ENCODE measurements around the gene UBE2J2. TPM values are rescaled to one million over a fixed set of nuclear protein-coding genes. Genes with fewer than 3 reads are reported as not detected.

UBE2J2 gene
- total RNA-seq, 4 donors from 2014 or later: 31.3 to 42.3 (median 38.3) TPM

- no peak overlapping the region for H3K27ac ChIP-seq
- in situ Hi-C loops (cut with MboI; ENCODE audit: low sequenced_read_pairs in 4 of 4) (no loop called here), intact Hi-C loops (cut with DNase I; ENCODE audit: low total_unique reads) (no loop called here)
- TF ChIP-seq CTCF (IDR thresholded peaks at IDR 0.05 in 4 of 5, conservative IDR thresholded peaks at IDR 0.05 in 1 of 5) (no peak), POLR2A (IDR thresholded peaks at IDR 0.05) (no peak)
- no peak for DNase-seq
- no peaks in the 10 kb centered on the region for H3K27me3 ChIP-seq
- no peaks in the 10 kb centered on the region for H3K9me3 ChIP-seq
- ATAC-seq: no peak
- peaks cover 26 to 28% of the 10 kb centered on the region in 2 donors for H3K4me1 ChIP-seq
- H3K4me3 ChIP-seq: no peak overlapping the region
- H3K36me3 ChIP-seq: no peaks in the 10 kb centered on the region
These were observed 2.2 kb upstream of the UBE2J2 start for GRCh38 chr1:1275836-1276235.

GRCh38 chr1:1274931-1275431 lies 1.3 kb upstream of the UBE2J2 start:
- H3K9me3 ChIP-seq: no peaks in the 10 kb centered on the region
- ATAC-seq: no peak
- peak overlapping the region in 1 of 4 donors; percentile 84 for H3K4me3 ChIP-seq
- intact Hi-C loops (cut with DNase I; ENCODE audit: low total_unique reads): loop anchor here (5.0 kb wide), 1 partner anchor 102 kb away; the partner anchor contains the start of gene AURKAIP1
- DNase-seq: no peak
- no peaks in the 10 kb centered on the region for H3K36me3 ChIP-seq
- peaks cover 34 to 37% of the 10 kb centered on the region in 2 donors for H3K4me1 ChIP-seq
- in situ Hi-C loops (cut with MboI; ENCODE audit: low sequenced_read_pairs in 4 of 4): loop anchor here in 2 of 4 donors (25.0 kb wide), 2 partner anchors 138 to 163 kb away; partner anchors contain the start of gene C1orf159 (in 1 of the 2)
- TF ChIP-seq POLR2A (IDR thresholded peaks at IDR 0.05) (no peak), CTCF (IDR thresholded peaks at IDR 0.05 in 4 of 5, conservative IDR thresholded peaks at IDR 0.05 in 1 of 5) (no peak)
- H3K27ac ChIP-seq: no peak overlapping the region
- no peaks in the 10 kb centered on the region for H3K27me3 ChIP-seq

- ATAC-seq: peak in 1 of 2 donors; percentile 31
- intact Hi-C loops (cut with DNase I; ENCODE audit: low total_unique reads) (loop anchor here (5.0 kb wide), 1 partner anchor 103 kb away; the partner anchor contains the start of gene AURKAIP1), in situ Hi-C loops (cut with MboI; ENCODE audit: low sequenced_read_pairs in 4 of 4) (loop anchor here in 2 of 4 donors (25.0 kb wide), 2 partner anchors 137 to 162 kb away; partner anchors contain the start of gene C1orf159 (in 1 of the 2))
- DNase-seq: no peak
- Histone ChIP-seq H3K36me3 (no peaks in the 10 kb centered on the region), H3K4me3 (peak overlapping the region; percentile 79 to 92 (median 88)), H3K27me3 (no peaks in the 10 kb centered on the region), H3K9me3 (no peaks in the 10 kb centered on the region), H3K4me1 (peaks cover 34 to 43% of the 10 kb centered on the region in 2 donors), H3K27ac (peak overlapping the region; percentile 83 to 93 (median 90))
- TF ChIP-seq POLR2A (IDR thresholded peaks at IDR 0.05) (no peak), CTCF (IDR thresholded peaks at IDR 0.05 in 4 of 5, conservative IDR thresholded peaks at IDR 0.05 in 1 of 5) (no peak)
These were observed 761 bp upstream of the UBE2J2 start for GRCh38 chr1:1274299-1274930.

GRCh38 chr1:1273209-1273511 lies 494 bp downstream of the UBE2J2 start:
- peaks cover 0 to 2% of the 10 kb centered on the region in 2 donors for H3K36me3 ChIP-seq
- no peak for TF ChIP-seq POLR2A (IDR thresholded peaks at IDR 0.05)
- no peak for TF ChIP-seq CTCF (IDR thresholded peaks at IDR 0.05 in 4 of 5, conservative IDR thresholded peaks at IDR 0.05 in 1 of 5)
- H3K27me3 ChIP-seq: no peaks in the 10 kb centered on the region
- no peaks in the 10 kb centered on the region for H3K9me3 ChIP-seq
- intact Hi-C loops (cut with DNase I; ENCODE audit: low total_unique reads): loop anchor here (1.0 to 5.0 kb wide), 5 partner anchors 34 to 157 kb away; partner anchors contain the start of genes ACAP3, AURKAIP1, B3GALT6 and C1orf159
- in situ Hi-C loops (cut with MboI; ENCODE audit: low sequenced_read_pairs in 4 of 4): loop anchor here in 2 of 4 donors (25.0 kb wide), 2 partner anchors 136 to 161 kb away; partner anchors contain the start of gene C1orf159 (in 1 of the 2)
- DNase-seq: no peak
- H3K4me1 ChIP-seq: peaks cover 34 to 43% of the 10 kb centered on the region in 2 donors
- H3K4me3 ChIP-seq: peak overlapping the region; percentile 79 to 92 (median 88)
- peak overlapping the region; percentile 83 to 93 (median 90) for H3K27ac ChIP-seq
- peak; percentile 10 to 23 for ATAC-seq

Data from gastrocnemius medialis (tissue), 4 donors.